HG03196 (cell line): ENCODE results near the gene ACTR3C.
"Not testable (repeated sequence)": the region's sequence is repeated elsewhere in the genome, so short reads cannot be mapped to it uniquely, and the experiment has no call there.

Experiments
- ATAC-seq: cut with Tn5 transposase; IDR thresholded peaks from one replicate; pipeline ENCODE4 v1.9.1; 2021; ENCODE audit not compliant: unreplicated experiment

Gene ACTR3C

DNA sequence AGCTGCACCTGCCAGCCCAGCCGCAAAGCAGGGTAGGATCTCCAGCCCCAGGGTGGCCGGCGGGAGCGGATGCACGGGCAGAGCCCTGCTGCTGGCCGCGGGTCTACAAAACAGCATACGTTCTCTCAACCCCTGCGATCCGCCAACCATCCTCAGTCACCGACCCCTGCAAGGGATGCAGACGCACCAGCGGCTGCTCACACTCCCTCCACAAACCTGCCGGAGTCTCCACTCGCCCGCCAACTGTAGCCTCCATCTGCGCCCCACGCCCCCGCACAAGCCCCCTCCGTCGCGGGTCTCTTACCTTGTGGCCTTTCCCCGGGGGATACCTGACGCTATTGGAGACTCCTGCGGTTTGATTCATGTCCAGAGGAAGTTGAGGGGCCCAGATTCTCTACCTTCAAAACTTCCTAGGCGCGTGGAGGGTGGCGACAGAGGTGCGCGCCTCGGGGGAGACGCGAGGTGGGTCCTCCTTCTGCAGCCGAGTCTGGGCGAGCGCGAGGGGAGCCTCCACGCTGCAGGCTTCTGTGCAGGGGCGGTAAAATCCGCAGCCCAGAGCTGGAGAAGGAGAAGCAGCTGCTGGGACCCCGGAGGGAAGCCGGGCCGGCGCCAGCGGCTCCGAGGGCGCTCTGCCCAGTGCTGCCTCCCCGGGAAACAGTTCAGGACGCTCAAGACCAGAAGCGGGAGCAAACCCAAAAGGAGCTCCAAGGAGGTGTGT is 103.2 kb downstream of the ACTR3C start:
- ATAC-seq, result not testable (repeated sequence)

- ATAC-seq, result not testable (repeated sequence)
These were observed 116.5 kb downstream of the ACTR3C start for GRCh38 chr7:150206848-150207247.

DNA sequence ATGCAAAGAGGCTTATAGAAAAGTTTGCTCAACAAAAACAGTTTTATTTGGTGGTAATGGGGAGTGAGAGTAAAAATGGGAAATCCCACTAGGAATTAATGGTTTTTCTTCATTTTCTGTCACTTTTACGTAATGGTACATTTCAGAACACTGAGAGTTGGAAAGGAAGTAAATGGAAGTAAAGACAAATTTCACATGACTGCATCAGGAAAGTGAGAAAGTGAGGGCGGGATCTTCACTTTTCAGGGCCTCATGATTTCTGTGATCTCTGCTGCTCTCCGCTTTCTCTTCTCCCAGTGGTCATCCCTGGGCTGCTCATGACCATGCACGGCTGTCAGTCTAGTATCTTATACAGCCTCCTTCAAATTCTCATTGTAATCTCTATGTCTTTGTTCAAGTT is 117.5 kb downstream of the ACTR3C start:
- ATAC-seq, result not testable (repeated sequence)

GRCh38 chr7:150204577-150204976 is 118.8 kb downstream of the ACTR3C start:
- not testable (repeated sequence) for ATAC-seq

DNA sequence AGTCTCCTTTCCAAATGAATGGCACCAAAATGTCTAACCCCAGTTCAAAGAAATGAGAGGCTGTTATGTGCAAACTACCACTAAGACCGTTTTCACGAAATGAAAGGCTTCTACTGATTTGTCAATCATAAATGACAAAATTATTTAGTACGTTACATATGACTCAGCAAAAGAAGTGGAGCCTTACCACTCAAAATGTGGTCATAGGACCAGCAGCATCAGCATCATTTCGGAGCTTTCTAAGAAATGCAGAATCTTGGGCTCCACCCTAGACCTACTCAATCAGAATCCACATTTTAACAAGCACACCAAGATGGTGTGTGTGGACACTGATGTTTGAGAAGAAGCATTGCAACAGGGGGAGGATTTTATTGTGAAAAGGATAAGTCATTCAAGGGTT is 120.5 kb downstream of the ACTR3C start:
- ATAC-seq, result not testable (repeated sequence)
